OCI-LY3 (cell line): ENCODE data around the gene ANKRD11.

ENCODE experiments used
- CTCF ChIP-seq: fragments of 200-600, 300-600 bp; sonication (generic); IDR thresholded peaks from 2 replicates; pipeline ENCODE4 v1.5.1; 2014; ENCODE audit warnings: antibody characterized with exemption, low read length, low read depth
- EZH2phosphoT487 ChIP-seq: fragments of 200-600 bp; shearing (Covaris generic); IDR thresholded peaks from 2 replicates; pipeline ENCODE4 v1.6.1; 2018; ENCODE audit warnings: antibody characterized with exemption, mixed run types, low read depth

GRCh38 chr16:89478576-89479221 is 11.7 kb downstream of the ANKRD11 start:
- no peak for TF ChIP-seq CTCF
- no peak for TF ChIP-seq EZH2phosphoT487
